GM12878 (cell line): Measurements from ENCODE around the gene FGD6. TPM values are rescaled to one million over a fixed set of nuclear protein-coding genes. Genes with fewer than 3 reads are reported as not detected.

Experiments used
- ATAC-seq: fragments of 200-7000 bp; cut with Tn5 transposase; 3 replicates; pipeline ENCODE4 v1.9.1; 2020; ENCODE audit warnings: mild to moderate bottlenecking, moderate library complexity
- BruUV-seq: library from RNA; stranded (reverse); fragments of 400-500 nt; replicated peaks from 2 replicates; lab custom pipeline; 2021; lab: Mats Ljungman, UMichigan
- CTCF ChIA-PET: fragments of 300-600 bp; sonication (Branson Sonifier 250); formaldehyde crosslinking; extraction: SDS; loops from one replicate; lab custom pipeline; 2021; ENCODE audit warnings: inconsistent platforms; lab: Yijun Ruan, JAX
- POLR2A ChIA-PET: fragments of 350-600 bp; formaldehyde crosslinking; extraction: SDS; loops from one replicate; lab custom pipeline; 2021; ENCODE audit warnings: inconsistent platforms; lab: Charles Lee
- RAD21 ChIA-PET: fragments of 300-600 bp; sonication (Branson Sonifier 250); formaldehyde crosslinking; loops from one replicate; lab custom pipeline; 2023; ENCODE audit warnings: antibody characterized with exemption; ENCODE audit not compliant: unreplicated experiment; lab: Charles Lee
- SMC1A ChIA-PET: fragments of 300-600 bp; sonication (Branson Sonifier 250); formaldehyde crosslinking; loops from one replicate; lab custom pipeline; 2023; ENCODE audit not compliant: unreplicated experiment, uncharacterized antibody; lab: Charles Lee
- DNase-seq: peaks from one replicate; pipeline ENCODE4 v3.0.0-alpha.2; 2011; ENCODE audit warnings: low read depth, low spot score
- FAIRE-seq: peaks from 3 replicates; lab custom pipeline; 2011; peaks lifted over from hg19 to GRCh38; lab: Jason Lieb, UNC
- H2AFZ ChIP-seq: 2 replicates; pipeline ENCODE4 v1.6.0; 2011; ENCODE audit warnings: low read depth, low read length, control low read depth; ENCODE audit not compliant: control insufficient read depth
- H3K27ac ChIP-seq: 2 replicates; pipeline ENCODE4 v1.5.1; 2011; ENCODE audit warnings: control low read depth; ENCODE audit not compliant: control insufficient read depth, insufficient read depth
- H3K27me3 ChIP-seq, 2 experiments: replicated peaks in 1 of 2; 2 replicates each; pipeline versions ENCODE4 v1.6.0 to v1.6.1; 2011; ENCODE audit warnings: low read length in 1 of 2; ENCODE audit not compliant: control insufficient read depth in 2 of 2, insufficient read depth in 2 of 2
- H3K36me3 ChIP-seq, 2 experiments: 2 replicates each; pipeline ENCODE4 v1.5.1; 2011; ENCODE audit warnings: low read length in 1 of 2; ENCODE audit not compliant: control insufficient read depth in 2 of 2, insufficient read depth in 2 of 2
- H3K4me1 ChIP-seq: 2 replicates; pipeline ENCODE4 v1.6.1; 2011; ENCODE audit warnings: mild to moderate bottlenecking, low read length, moderate library complexity, mixed read lengths; ENCODE audit not compliant: control insufficient read depth, insufficient read depth
- H3K4me2 ChIP-seq: 2 replicates; pipeline ENCODE4 v1.6.0; 2011; ENCODE audit warnings: control low read depth; ENCODE audit not compliant: control insufficient read depth, insufficient read depth
- H3K4me3 ChIP-seq: fragments of 200-600 bp; sonication (generic); 2 replicates; pipeline ENCODE4 v1.5.1; 2016
- H3K79me2 ChIP-seq: 2 replicates; pipeline ENCODE4 v1.6.0; 2011; ENCODE audit warnings: low read length; ENCODE audit not compliant: control insufficient read depth, insufficient read depth
- H3K9ac ChIP-seq: 2 replicates; pipeline ENCODE4 v1.8.0; 2011; ENCODE audit warnings: low read length, control low read depth, mixed read lengths; ENCODE audit not compliant: control insufficient read depth, insufficient read depth
- H3K9me3 ChIP-seq: replicated peaks from 3 replicates; pipeline ENCODE4 v1.5.1; 2011; ENCODE audit warnings: mild to moderate bottlenecking, low read length; ENCODE audit not compliant: control insufficient read depth, insufficient read depth
- H4K20me1 ChIP-seq: 2 replicates; pipeline ENCODE4 v1.6.0; 2011; ENCODE audit not compliant: control insufficient read depth, insufficient read depth
- NFXL1 ChIP-seq: fragments of 450-650 bp; IDR thresholded peaks from 2 replicates; pipeline ENCODE4 v1.6.1; 2017; ENCODE audit warnings: antibody characterized with exemption, mild to moderate bottlenecking, borderline replicate concordance
- REST ChIP-seq: IDR thresholded peaks from 2 replicates; pipeline ENCODE4 v1.6.1; 2012; ENCODE audit warnings: mild to moderate bottlenecking, low read depth, low read length
- SMAD5 ChIP-seq: IDR thresholded peaks from 2 replicates; pipeline ENCODE4 v1.6.1; 2016; ENCODE audit warnings: antibody characterized with exemption, low read depth
- SREBF1 ChIP-seq: IDR thresholded peaks from 2 replicates; pipeline ENCODE4 v1.6.1; 2012; ENCODE audit warnings: mild to moderate bottlenecking, low read length
- YBX1 ChIP-seq: fragments of 450-650 bp; IDR thresholded peaks from 2 replicates; pipeline ENCODE4 v1.6.1; 2016; ENCODE audit warnings: antibody characterized with exemption
- whole genome bisulfite sequencing: methylation state at CpG from one replicate; pipeline ENCODE4 v1.1.6; 2016; ENCODE audit warnings: low lambda C conversion rate; ENCODE audit not compliant: insufficient replicate concordance, insufficient coverage; ENCODE audit errors: missing lambda C conversion rate; 5-methylcytosine and 5-hydroxymethylcytosine counted together
- in situ Hi-C: fragments of 300-500 bp; cut with MboI; formaldehyde crosslinking; loops from 9 replicates; pipeline ENCODE4 v1.14.3; 2018; ENCODE audit warnings: mixed read lengths
- intact Hi-C: fragments of 100-400 bp; cut with micrococcal nuclease; formaldehyde crosslinking; loops from one replicate; pipeline ENCODE4 v1.14.2; 2022; ENCODE audit not compliant: unreplicated experiment
- polyA plus RNA-seq, 11 experiments: library from polyadenylated mRNA; depleted of rRNA in 4 of 11; unstranded in 6 of 11; stranded (reverse) in 5 of 11; fragments of >200 nt; fragmentation: Nextera tagmentation in 4 of 11; fragmentation: Illumina TruSeq in 1 of 11; extraction: Ambion mirVana in 4 of 11; extraction: Trizol in 1 of 11; gene quantifications; 1 replicate in 1 of 11; 2 replicates in 10 of 11; pipeline versions ENCODE4 v1.2.1 to v1.2.3, GENCODE V29; 2011 to 2016; ENCODE audit warnings: inconsistent platforms in 2 of 11, missing spikeins in 2 of 11, low read depth in 1 of 11
- total RNA-seq, 4 experiments: library from RNA; depleted of rRNA in 3 of 4; stranded (reverse); fragments of >200 nt in 3 of 4; fragmentation: Illumina TruSeq in 1 of 4; extraction: Trizol in 1 of 4; gene quantifications; 2 replicates each; pipeline versions ENCODE4 v1.2.1 to v1.2.3, GENCODE V29; 2013 to 2021
- TF ChIP-seq, protein P1 (sequence below), 3 experiments: IDR thresholded peaks in 2 of 3; conservative IDR thresholded peaks in 1 of 3; 2 replicates each; pipeline ENCODE4 v1.5.1; 2011; ENCODE audit warnings: low read depth in 3 of 3, low read length in 3 of 3, mild to moderate bottlenecking in 3 of 3, control low read depth in 2 of 3, moderate library complexity in 2 of 3, inconsistent platforms in 1 of 3, mixed read lengths in 1 of 3; ENCODE audit not compliant: control insufficient read depth in 2 of 3, insufficient read depth in 1 of 3; ENCODE audit errors: extremely low read depth in 1 of 3
- TF ChIP-seq, protein P2 (sequence below): fragments of 450-650 bp; IDR thresholded peaks from 2 replicates; pipeline ENCODE4 v1.6.1; 2017; ENCODE audit warnings: antibody characterized with exemption, mild to moderate bottlenecking, moderate library complexity
- TF ChIP-seq, protein P3 (sequence below): fragments of 450-650 bp; IDR thresholded peaks from 2 replicates; pipeline ENCODE4 v1.6.1; 2018; ENCODE audit warnings: borderline replicate concordance, mild to moderate bottlenecking; ENCODE audit not compliant: partially characterized antibody

FGD6 gene
- total and polyA plus RNA-seq, 10 of the 15 experiments (the other 5 are each of a cell fraction or from before 2014, with no cell fraction given), result 2.4 to 15.5 (median 8.9) TPM

- no peak for TF ChIP-seq YBX1
- TF ChIP-seq, protein P1, sequence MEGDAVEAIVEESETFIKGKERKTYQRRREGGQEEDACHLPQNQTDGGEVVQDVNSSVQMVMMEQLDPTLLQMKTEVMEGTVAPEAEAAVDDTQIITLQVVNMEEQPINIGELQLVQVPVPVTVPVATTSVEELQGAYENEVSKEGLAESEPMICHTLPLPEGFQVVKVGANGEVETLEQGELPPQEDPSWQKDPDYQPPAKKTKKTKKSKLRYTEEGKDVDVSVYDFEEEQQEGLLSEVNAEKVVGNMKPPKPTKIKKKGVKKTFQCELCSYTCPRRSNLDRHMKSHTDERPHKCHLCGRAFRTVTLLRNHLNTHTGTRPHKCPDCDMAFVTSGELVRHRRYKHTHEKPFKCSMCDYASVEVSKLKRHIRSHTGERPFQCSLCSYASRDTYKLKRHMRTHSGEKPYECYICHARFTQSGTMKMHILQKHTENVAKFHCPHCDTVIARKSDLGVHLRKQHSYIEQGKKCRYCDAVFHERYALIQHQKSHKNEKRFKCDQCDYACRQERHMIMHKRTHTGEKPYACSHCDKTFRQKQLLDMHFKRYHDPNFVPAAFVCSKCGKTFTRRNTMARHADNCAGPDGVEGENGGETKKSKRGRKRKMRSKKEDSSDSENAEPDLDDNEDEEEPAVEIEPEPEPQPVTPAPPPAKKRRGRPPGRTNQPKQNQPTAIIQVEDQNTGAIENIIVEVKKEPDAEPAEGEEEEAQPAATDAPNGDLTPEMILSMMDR (IDR thresholded peaks at IDR 0.05 in 2 of 3, conservative IDR thresholded peaks at IDR 0.05 in 1 of 3; ENCODE audit: control insufficient read depth in 2 of 3, extremely low read depth in 1 of 3, insufficient read depth in 1 of 3, low read depth in 3 of 3, low read length in 3 of 3), result no peak
- no peak for TF ChIP-seq REST
- TF ChIP-seq, all 136 proteins: peak for 0
Measured at GRCh38 chr12:95130096-95130495, 87.2 kb downstream of the FGD6 start (continued).

GRCh38 chr12:95129115-95129514 lies 88.2 kb downstream of the FGD6 start:
- intact Hi-C loops, result no loop called here
- H3K9ac ChIP-seq, result no peak overlapping the region
- ChIA-PET CTCF (no interaction called here), RAD21 (no interaction called here), SMC1A (no interaction called here), POLR2A (no interaction called here)
- H3K27ac ChIP-seq, result no peak overlapping the region
- 80% methylated on average over 2 of the region's 2 CpGs for WGBS
- H3K36me3 ChIP-seq, result no peaks in the 10 kb centered on the region
- in situ Hi-C loops, result no loop called here
- no peak overlapping the region for H3K4me3 ChIP-seq
- no peak overlapping the region for H3K4me2 ChIP-seq
- no peaks in the 10 kb centered on the region for H3K4me1 ChIP-seq
- no peaks in the 10 kb centered on the region for H3K79me2 ChIP-seq
- DNase-seq (no peak), FAIRE-seq (no peak), ATAC-seq (no peak)
- no peaks in the 10 kb centered on the region for H3K27me3 ChIP-seq
- BruUV-seq, result no TSS peak
- no peaks in the 10 kb centered on the region for H4K20me1 ChIP-seq
- no peaks in the 10 kb centered on the region for H3K9me3 ChIP-seq
- no peak overlapping the region for H2AFZ ChIP-seq
- TF ChIP-seq, protein P2, sequence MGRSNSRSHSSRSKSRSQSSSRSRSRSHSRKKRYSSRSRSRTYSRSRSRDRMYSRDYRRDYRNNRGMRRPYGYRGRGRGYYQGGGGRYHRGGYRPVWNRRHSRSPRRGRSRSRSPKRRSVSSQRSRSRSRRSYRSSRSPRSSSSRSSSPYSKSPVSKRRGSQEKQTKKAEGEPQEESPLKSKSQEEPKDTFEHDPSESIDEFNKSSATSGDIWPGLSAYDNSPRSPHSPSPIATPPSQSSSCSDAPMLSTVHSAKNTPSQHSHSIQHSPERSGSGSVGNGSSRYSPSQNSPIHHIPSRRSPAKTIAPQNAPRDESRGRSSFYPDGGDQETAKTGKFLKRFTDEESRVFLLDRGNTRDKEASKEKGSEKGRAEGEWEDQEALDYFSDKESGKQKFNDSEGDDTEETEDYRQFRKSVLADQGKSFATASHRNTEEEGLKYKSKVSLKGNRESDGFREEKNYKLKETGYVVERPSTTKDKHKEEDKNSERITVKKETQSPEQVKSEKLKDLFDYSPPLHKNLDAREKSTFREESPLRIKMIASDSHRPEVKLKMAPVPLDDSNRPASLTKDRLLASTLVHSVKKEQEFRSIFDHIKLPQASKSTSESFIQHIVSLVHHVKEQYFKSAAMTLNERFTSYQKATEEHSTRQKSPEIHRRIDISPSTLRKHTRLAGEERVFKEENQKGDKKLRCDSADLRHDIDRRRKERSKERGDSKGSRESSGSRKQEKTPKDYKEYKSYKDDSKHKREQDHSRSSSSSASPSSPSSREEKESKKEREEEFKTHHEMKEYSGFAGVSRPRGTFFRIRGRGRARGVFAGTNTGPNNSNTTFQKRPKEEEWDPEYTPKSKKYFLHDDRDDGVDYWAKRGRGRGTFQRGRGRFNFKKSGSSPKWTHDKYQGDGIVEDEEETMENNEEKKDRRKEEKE, result no peak
- TF ChIP-seq NFXL1 (no peak), SREBF1 (no peak), SMAD5 (no peak)
- TF ChIP-seq, protein P3, sequence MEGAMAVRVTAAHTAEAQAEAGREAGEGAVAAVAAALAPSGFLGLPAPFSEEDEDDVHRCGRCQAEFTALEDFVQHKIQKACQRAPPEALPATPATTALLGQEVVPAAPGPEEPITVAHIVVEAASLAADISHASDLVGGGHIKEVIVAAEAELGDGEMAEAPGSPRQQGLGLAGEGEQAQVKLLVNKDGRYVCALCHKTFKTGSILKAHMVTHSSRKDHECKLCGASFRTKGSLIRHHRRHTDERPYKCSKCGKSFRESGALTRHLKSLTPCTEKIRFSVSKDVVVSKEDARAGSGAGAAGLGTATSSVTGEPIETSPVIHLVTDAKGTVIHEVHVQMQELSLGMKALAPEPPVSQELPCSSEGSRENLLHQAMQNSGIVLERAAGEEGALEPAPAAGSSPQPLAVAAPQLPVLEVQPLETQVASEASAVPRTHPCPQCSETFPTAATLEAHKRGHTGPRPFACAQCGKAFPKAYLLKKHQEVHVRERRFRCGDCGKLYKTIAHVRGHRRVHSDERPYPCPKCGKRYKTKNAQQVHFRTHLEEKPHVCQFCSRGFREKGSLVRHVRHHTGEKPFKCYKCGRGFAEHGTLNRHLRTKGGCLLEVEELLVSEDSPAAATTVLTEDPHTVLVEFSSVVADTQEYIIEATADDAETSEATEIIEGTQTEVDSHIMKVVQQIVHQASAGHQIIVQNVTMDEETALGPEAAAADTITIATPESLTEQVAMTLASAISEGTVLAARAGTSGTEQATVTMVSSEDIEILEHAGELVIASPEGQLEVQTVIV, result no peak
